ENCODE data around the gene BLID.

The BLID gene

GRCh38 chr11:122140500-122140899 is 24.5 kb upstream of the BLID start:
- H3K9ac ChIP-seq (ENCODE audit: low read length in 2 of 2), result no peak overlapping the region
- no peak overlapping the region for H3K27ac ChIP-seq (ENCODE audit: low read length)
- no peaks in the 10 kb centered on the region for H3K27me3 ChIP-seq (ENCODE audit: control insufficient read depth in 1 of 2, insufficient read depth in 2 of 2, low read length in 2 of 2)
- no peaks in the 10 kb centered on the region for H3K36me3 ChIP-seq (ENCODE audit: control insufficient read depth in 2 of 2, insufficient read depth in 2 of 2, low read length in 2 of 2)
- H3K4me1 ChIP-seq (ENCODE audit: control insufficient read depth, insufficient read depth, low read length), result no peaks in the 10 kb centered on the region
- H3K4me3 ChIP-seq (ENCODE audit: low read length in 2 of 2), result no peak overlapping the region
- H3K9me3 ChIP-seq (ENCODE audit: control insufficient read depth in 2 of 2, low read length in 2 of 2), result no peaks in the 10 kb centered on the region

GRCh38 chr11:122139595-122139866 is 23.5 kb upstream of the BLID start:
- no peaks in the 10 kb centered on the region for H3K4me1 ChIP-seq (ENCODE audit: control insufficient read depth, insufficient read depth, low read length)
- H3K27ac ChIP-seq (ENCODE audit: low read length), result no peak overlapping the region
- no peaks in the 10 kb centered on the region for H3K36me3 ChIP-seq (ENCODE audit: control insufficient read depth in 2 of 2, insufficient read depth in 2 of 2, low read length in 2 of 2)
- no peaks in the 10 kb centered on the region for H3K27me3 ChIP-seq (ENCODE audit: control insufficient read depth in 1 of 2, insufficient read depth in 2 of 2, low read length in 2 of 2)
- H3K9ac ChIP-seq (ENCODE audit: low read length in 2 of 2), result no peak overlapping the region
- no peak overlapping the region for H3K4me3 ChIP-seq (ENCODE audit: low read length in 2 of 2)
- no peaks in the 10 kb centered on the region for H3K9me3 ChIP-seq (ENCODE audit: control insufficient read depth in 2 of 2, low read length in 2 of 2)

- H3K36me3 ChIP-seq (ENCODE audit: control insufficient read depth in 2 of 2, insufficient read depth in 2 of 2, low read length in 2 of 2), result no peaks in the 10 kb centered on the region
- no peaks in the 10 kb centered on the region for H3K4me1 ChIP-seq (ENCODE audit: control insufficient read depth, insufficient read depth, low read length)
- H3K4me3 ChIP-seq (ENCODE audit: low read length in 2 of 2), result no peak overlapping the region
- H3K9me3 ChIP-seq (ENCODE audit: control insufficient read depth in 2 of 2, low read length in 2 of 2), result no peaks in the 10 kb centered on the region
- no peak overlapping the region for H3K27ac ChIP-seq (ENCODE audit: low read length)
- H3K9ac ChIP-seq (ENCODE audit: low read length in 2 of 2), result no peak overlapping the region
- H3K27me3 ChIP-seq (ENCODE audit: control insufficient read depth in 1 of 2, insufficient read depth in 2 of 2, low read length in 2 of 2), result no peaks in the 10 kb centered on the region
Measured at GRCh38 chr11:122138744-122139594, 23.0 kb upstream of the BLID start.

GRCh38 chr11:122137078-122137793 is 21.2 kb upstream of the BLID start:
- Histone ChIP-seq H3K27ac (ENCODE audit: low read length) (no peak overlapping the region), H3K4me1 (ENCODE audit: control insufficient read depth, insufficient read depth, low read length) (no peaks in the 10 kb centered on the region), H3K9ac (ENCODE audit: low read length in 2 of 2) (no peak overlapping the region), H3K4me3 (ENCODE audit: low read length in 2 of 2) (no peak overlapping the region), H3K36me3 (ENCODE audit: control insufficient read depth in 2 of 2, insufficient read depth in 2 of 2, low read length in 2 of 2) (no peaks in the 10 kb centered on the region), H3K9me3 (ENCODE audit: control insufficient read depth in 2 of 2, low read length in 2 of 2) (no peaks in the 10 kb centered on the region), H3K27me3 (ENCODE audit: control insufficient read depth in 1 of 2, insufficient read depth in 2 of 2, low read length in 2 of 2) (no peaks in the 10 kb centered on the region)

- Histone ChIP-seq H3K4me1 (ENCODE audit: control insufficient read depth, insufficient read depth, low read length) (no peaks in the 10 kb centered on the region), H3K9ac (ENCODE audit: low read length in 2 of 2) (no peak overlapping the region)
Measured at GRCh38 chr11:122131126-122131525, 15.1 kb upstream of the BLID start.

GRCh38 chr11:122128146-122128545 is 12.1 kb upstream of the BLID start:
- no peaks in the 10 kb centered on the region for H3K36me3 ChIP-seq (ENCODE audit: control insufficient read depth in 2 of 2, insufficient read depth in 2 of 2, low read length in 2 of 2)
- no peaks in the 10 kb centered on the region for H3K4me1 ChIP-seq (ENCODE audit: control insufficient read depth, insufficient read depth, low read length)
- H3K4me3 ChIP-seq (ENCODE audit: low read length in 2 of 2), result no peak overlapping the region
- H3K27ac ChIP-seq (ENCODE audit: low read length), result no peak overlapping the region
- H3K27me3 ChIP-seq (ENCODE audit: control insufficient read depth in 1 of 2, insufficient read depth in 2 of 2, low read length in 2 of 2), result no peaks in the 10 kb centered on the region
- H3K9ac ChIP-seq (ENCODE audit: low read length in 2 of 2), result no peak overlapping the region
- H3K9me3 ChIP-seq (ENCODE audit: control insufficient read depth in 2 of 2, low read length in 2 of 2), result no peaks in the 10 kb centered on the region

More at GRCh38 chr11:122131126-122131525, 15.1 kb upstream of the BLID start:
- H3K27me3 ChIP-seq (ENCODE audit: control insufficient read depth in 1 of 2, insufficient read depth in 2 of 2, low read length in 2 of 2), result no peaks in the 10 kb centered on the region
- H3K27ac ChIP-seq (ENCODE audit: low read length), result no peak overlapping the region
- no peaks in the 10 kb centered on the region for H3K36me3 ChIP-seq (ENCODE audit: control insufficient read depth in 2 of 2, insufficient read depth in 2 of 2, low read length in 2 of 2)
- no peaks in the 10 kb centered on the region for H3K9me3 ChIP-seq (ENCODE audit: control insufficient read depth in 2 of 2, low read length in 2 of 2)
- H3K4me3 ChIP-seq (ENCODE audit: low read length in 2 of 2), result no peak overlapping the region

- Histone ChIP-seq H3K36me3 (ENCODE audit: control insufficient read depth in 2 of 2, insufficient read depth in 2 of 2, low read length in 2 of 2) (no peaks in the 10 kb centered on the region), H3K9ac (ENCODE audit: low read length in 2 of 2) (no peak overlapping the region), H3K27me3 (ENCODE audit: control insufficient read depth in 1 of 2, insufficient read depth in 2 of 2, low read length in 2 of 2) (no peaks in the 10 kb centered on the region), H3K27ac (ENCODE audit: low read length) (no peak overlapping the region), H3K4me3 (ENCODE audit: low read length in 2 of 2) (no peak overlapping the region), H3K4me1 (ENCODE audit: control insufficient read depth, insufficient read depth, low read length) (no peaks in the 10 kb centered on the region), H3K9me3 (ENCODE audit: control insufficient read depth in 2 of 2, low read length in 2 of 2) (no peaks in the 10 kb centered on the region)
Measured at GRCh38 chr11:122127020-122127419, 11.0 kb upstream of the BLID start.

- no peaks in the 10 kb centered on the region for H3K27me3 ChIP-seq (ENCODE audit: control insufficient read depth in 1 of 2, insufficient read depth in 2 of 2, low read length in 2 of 2)
- H3K36me3 ChIP-seq (ENCODE audit: control insufficient read depth in 2 of 2, insufficient read depth in 2 of 2, low read length in 2 of 2), result peaks cover 0 to 2% of the 10 kb centered on the region in 2 donors
- no peaks in the 10 kb centered on the region for H3K4me1 ChIP-seq (ENCODE audit: control insufficient read depth, insufficient read depth, low read length)
- H3K9me3 ChIP-seq (ENCODE audit: control insufficient read depth in 2 of 2, low read length in 2 of 2), result no peaks in the 10 kb centered on the region
- H3K4me3 ChIP-seq (ENCODE audit: low read length in 2 of 2), result no peak overlapping the region
- H3K27ac ChIP-seq (ENCODE audit: low read length), result no peak overlapping the region
- H3K9ac ChIP-seq (ENCODE audit: low read length in 2 of 2), result no peak overlapping the region
Measured at GRCh38 chr11:122126024-122126688, 10.1 kb upstream of the BLID start.

GRCh38 chr11:122123263-122123929 is 7.4 kb upstream of the BLID start:
- Histone ChIP-seq H3K9ac (ENCODE audit: low read length in 2 of 2) (no peak overlapping the region), H3K4me3 (ENCODE audit: low read length in 2 of 2) (no peak overlapping the region), H3K27me3 (ENCODE audit: control insufficient read depth in 1 of 2, insufficient read depth in 2 of 2, low read length in 2 of 2) (no peaks in the 10 kb centered on the region), H3K9me3 (ENCODE audit: control insufficient read depth in 2 of 2, low read length in 2 of 2) (no peaks in the 10 kb centered on the region), H3K4me1 (ENCODE audit: control insufficient read depth, insufficient read depth, low read length) (no peaks in the 10 kb centered on the region), H3K36me3 (ENCODE audit: control insufficient read depth in 2 of 2, insufficient read depth in 2 of 2, low read length in 2 of 2) (peaks cover 0 to 2% of the 10 kb centered on the region in 2 donors), H3K27ac (ENCODE audit: low read length) (no peak overlapping the region)

GRCh38 chr11:122122179-122122578 is 6.2 kb upstream of the BLID start:
- H3K4me1 ChIP-seq (ENCODE audit: control insufficient read depth, insufficient read depth, low read length), result no peaks in the 10 kb centered on the region
- H3K4me3 ChIP-seq (ENCODE audit: low read length in 2 of 2), result no peak overlapping the region
- H3K9ac ChIP-seq (ENCODE audit: low read length in 2 of 2), result no peak overlapping the region
- H3K9me3 ChIP-seq (ENCODE audit: control insufficient read depth in 2 of 2, low read length in 2 of 2), result no peaks in the 10 kb centered on the region
- H3K27ac ChIP-seq (ENCODE audit: low read length), result no peak overlapping the region
- H3K27me3 ChIP-seq (ENCODE audit: control insufficient read depth in 1 of 2, insufficient read depth in 2 of 2, low read length in 2 of 2), result no peaks in the 10 kb centered on the region
- peaks cover 0 to 2% of the 10 kb centered on the region in 2 donors for H3K36me3 ChIP-seq (ENCODE audit: control insufficient read depth in 2 of 2, insufficient read depth in 2 of 2, low read length in 2 of 2)

Measured in stomach smooth muscle (tissue), 2 donors.